IMR-90 (cell line): ENCODE results near the gene PAK5. TPM values are rescaled to one million over a fixed set of nuclear protein-coding genes. Genes with fewer than 3 reads are reported as not detected.

ENCODE experiments used
- ATAC-seq: fragments of 200-7000 bp; cut with Tn5 transposase; 2 replicates; pipeline ENCODE4 v1.9.1; 2020; ENCODE audit warnings: low read depth, mild to moderate bottlenecking, moderate library complexity
- BruUV-seq: library from RNA; stranded (reverse); fragments of 400-500 nt; replicated peaks from 2 replicates; lab custom pipeline; 2021; lab: Mats Ljungman, UMichigan
- CTCF ChIA-PET: fragments of 300-600 bp; formaldehyde crosslinking; extraction: SDS; loops from one replicate; lab custom pipeline; 2021; ENCODE audit warnings: antibody characterized with exemption; lab: Yijun Ruan, JAX
- POLR2A ChIA-PET: fragments of 300-600 bp; sonication (Branson Sonifier 250); formaldehyde crosslinking; loops from one replicate; lab custom pipeline; 2022; ENCODE audit warnings: antibody characterized with exemption; ENCODE audit not compliant: unreplicated experiment; lab: Charles Lee
- DNase-seq: peaks from one replicate; pipeline ENCODE4 v3.0.0; 2013
- H2AFZ ChIP-seq: replicated peaks from 2 replicates; pipeline ENCODE3; 2013; ENCODE audit warnings: low read length, mild to moderate bottlenecking; ENCODE audit not compliant: poor library complexity
- H2AK5ac ChIP-seq: 2 replicates; pipeline ENCODE4 v1.6.1; 2013; ENCODE audit warnings: low read depth, low read length, inconsistent platforms
- H2AK9ac ChIP-seq: replicated peaks from 2 replicates; pipeline ENCODE3; 2013; ENCODE audit warnings: mild to moderate bottlenecking, low read depth, low read length, moderate library complexity; ENCODE audit not compliant: poor library complexity
- H2BK120ac ChIP-seq: 2 replicates; pipeline ENCODE4 v1.6.1; 2013; ENCODE audit warnings: low read depth, low read length, inconsistent platforms
- H2BK15ac ChIP-seq: 3 replicates; pipeline ENCODE4 v1.6.1; 2013; ENCODE audit warnings: low read depth, low read length, inconsistent platforms
- H2BK20ac ChIP-seq: 2 replicates; pipeline ENCODE4 v1.6.1; 2013; ENCODE audit warnings: low read depth, mild to moderate bottlenecking, inconsistent platforms, low read length, moderate library complexity
- H2BK5ac ChIP-seq: 2 replicates; pipeline ENCODE4 v1.6.1; 2013; ENCODE audit warnings: mild to moderate bottlenecking, low read depth, low read length, inconsistent platforms; ENCODE audit not compliant: poor library complexity, severe bottlenecking
- H3K14ac ChIP-seq: replicated peaks from 2 replicates; pipeline ENCODE4 v1.6.1; 2013; ENCODE audit warnings: low read depth, low read length, inconsistent platforms
- H3K18ac ChIP-seq: 2 replicates; pipeline ENCODE4 v1.6.1; 2013; ENCODE audit warnings: low read depth, low read length, control low read depth
- H3K23ac ChIP-seq: 2 replicates; pipeline ENCODE4 v1.6.1; 2013; ENCODE audit warnings: low read depth, low read length, inconsistent platforms
- H3K27ac ChIP-seq: 2 replicates; pipeline ENCODE4 v1.5.1; 2013; ENCODE audit warnings: mild to moderate bottlenecking, control low read depth, low read length; ENCODE audit not compliant: insufficient read depth
- H3K27me3 ChIP-seq: 2 replicates; pipeline ENCODE4 v1.6.1; 2013; ENCODE audit warnings: low read length; ENCODE audit not compliant: control insufficient read depth, insufficient read depth
- H3K36me3 ChIP-seq: 2 replicates; pipeline ENCODE4 v1.6.1; 2013; ENCODE audit warnings: low read length, mixed read lengths; ENCODE audit not compliant: control insufficient read depth, insufficient read depth
- H3K4ac ChIP-seq: 2 replicates; pipeline ENCODE4 v1.6.1; 2013; ENCODE audit warnings: low read depth, low read length, inconsistent platforms
- H3K4me1 ChIP-seq: 2 replicates; pipeline ENCODE4 v1.6.1; 2013; ENCODE audit warnings: low read length, mixed read lengths; ENCODE audit not compliant: control insufficient read depth, insufficient read depth
- H3K4me2 ChIP-seq: 2 replicates; pipeline ENCODE4 v1.6.1; 2013; ENCODE audit warnings: low read depth, mild to moderate bottlenecking, control low read depth, low read length, moderate library complexity
- H3K4me3 ChIP-seq: 2 replicates; pipeline ENCODE4 v1.5.1; 2013; ENCODE audit warnings: low read depth, mild to moderate bottlenecking, control low read depth, low read length, moderate library complexity; ENCODE audit not compliant: insufficient read depth
- H3K56ac ChIP-seq: 2 replicates; pipeline ENCODE4 v1.6.1; 2013; ENCODE audit warnings: low read length, inconsistent platforms; ENCODE audit not compliant: insufficient read depth; ENCODE audit errors: extremely low read depth
- H3K79me1 ChIP-seq, 2 experiments: 2 replicates each; pipeline ENCODE4 v1.6.1; 2013; ENCODE audit warnings: low read length in 2 of 2, inconsistent platforms in 1 of 2, low read depth in 1 of 2
- H3K9ac ChIP-seq: 2 replicates; pipeline ENCODE4 v1.6.1; 2013; ENCODE audit warnings: low read depth, low read length, control low read depth
- H3K9me1 ChIP-seq: 2 replicates; pipeline ENCODE4 v1.6.1; 2013; ENCODE audit warnings: low read length, inconsistent platforms; ENCODE audit not compliant: insufficient read depth
- H3K9me3 ChIP-seq: 2 replicates; pipeline ENCODE4 v1.6.1; 2013; ENCODE audit warnings: low read length; ENCODE audit not compliant: control insufficient read depth, insufficient read depth
- H4K20me1 ChIP-seq: 2 replicates; pipeline ENCODE4 v1.6.1; 2013; ENCODE audit warnings: low read length, inconsistent platforms; ENCODE audit not compliant: insufficient read depth
- H4K5ac ChIP-seq: 2 replicates; pipeline ENCODE4 v1.6.1; 2013; ENCODE audit warnings: mild to moderate bottlenecking, low read depth, low read length, control low read depth
- H4K8ac ChIP-seq, 2 experiments: 2 replicates each; pipeline ENCODE4 v1.6.1; 2013; ENCODE audit warnings: low read depth in 2 of 2, low read length in 2 of 2, control low read depth in 1 of 2, inconsistent platforms in 1 of 2
- H4K91ac ChIP-seq: 2 replicates; pipeline ENCODE4 v1.6.1; 2013; ENCODE audit warnings: low read depth, low read length, inconsistent platforms; ENCODE audit not compliant: insufficient read depth
- BHLHE40 ChIP-seq: fragments of 150-350 bp; IDR thresholded peaks from 2 replicates; pipeline ENCODE4 v1.6.1; 2016; ENCODE audit warnings: mild to moderate bottlenecking, low read depth, low read length
- CEBPB ChIP-seq: IDR thresholded peaks from 2 replicates; pipeline ENCODE4 v1.6.1; 2012; ENCODE audit warnings: low read depth, low read length, improper control_type of control experiment
- CHD1 ChIP-seq: IDR thresholded peaks from 2 replicates; pipeline ENCODE4 v1.6.1; 2012; ENCODE audit warnings: low read depth, low read length, improper control_type of control experiment
- ELK1 ChIP-seq: fragments of 150-350 bp; IDR thresholded peaks from 2 replicates; pipeline ENCODE4 v1.6.1; 2016; ENCODE audit warnings: low read depth, mild to moderate bottlenecking, low read length, moderate library complexity, borderline replicate concordance
- FOS ChIP-seq: fragments of 150-350 bp; IDR thresholded peaks from 2 replicates; pipeline ENCODE4 v1.6.1; 2016; ENCODE audit warnings: low read depth, low read length
- MAFK ChIP-seq: IDR thresholded peaks from 2 replicates; pipeline ENCODE4 v1.6.1; 2012; ENCODE audit warnings: low read depth, low read length, improper control_type of control experiment
- MAZ ChIP-seq: IDR thresholded peaks from 2 replicates; pipeline ENCODE4 v1.6.1; 2012; ENCODE audit warnings: low read depth, mild to moderate bottlenecking, low read length, improper control_type of control experiment, moderate library complexity, borderline replicate concordance
- POLR2A ChIP-seq: IDR thresholded peaks from 2 replicates; pipeline ENCODE4 v1.6.1; 2012; ENCODE audit warnings: mild to moderate bottlenecking, low read depth, low read length
- RAD21 ChIP-seq: IDR thresholded peaks from 2 replicates; pipeline ENCODE4 v1.6.1; 2012; ENCODE audit warnings: low read length, improper control_type of control experiment
- RCOR1 ChIP-seq: IDR thresholded peaks from 2 replicates; pipeline ENCODE4 v1.6.1; 2012; ENCODE audit warnings: mild to moderate bottlenecking, low read length, improper control_type of control experiment; ENCODE audit not compliant: insufficient replicate concordance
- RFX5 ChIP-seq: IDR thresholded peaks from 2 replicates; pipeline ENCODE4 v1.8.0; 2012; ENCODE audit warnings: low read depth, mild to moderate bottlenecking, low read length, moderate library complexity
- USF2 ChIP-seq: fragments of 150-350 bp; IDR thresholded peaks from 2 replicates; pipeline ENCODE4 v1.6.1; 2017; ENCODE audit warnings: mild to moderate bottlenecking, antibody characterized with exemption, low read length, low read depth
- WGBS, 2 experiments: methylation state at CpG; one replicate each; pipeline versions ENCODE4 v1.1.5 to v1.1.7; 2013; ENCODE audit warnings: missing lambda C conversion rate in 2 of 2; ENCODE audit not compliant: insufficient read length in 1 of 2; ENCODE audit errors: extremely low coverage in 2 of 2; 5-methylcytosine and 5-hydroxymethylcytosine counted together
- dilution Hi-C: fragments of 300-500 bp; cut with HindIII; formaldehyde crosslinking; loops from one replicate; pipeline ENCODE4 v1.14.3; 2018; ENCODE audit warnings: low sequenced_read_pairs; ENCODE audit not compliant: unreplicated experiment
- in situ Hi-C: fragments of 300-500 bp; cut with MboI; formaldehyde crosslinking; loops from 3 replicates; pipeline ENCODE4 v1.14.3; 2019; ENCODE audit warnings: low sequenced_read_pairs, inconsistent platforms, mixed read lengths
- intact Hi-C: fragments of 100-400 bp; cut with micrococcal nuclease; formaldehyde crosslinking; loops from 2 replicates; pipeline ENCODE4 v1.10.0; 2022
- polyA plus RNA-seq, 3 experiments: library from polyadenylated mRNA; depleted of rRNA; stranded (reverse); fragments of >200 nt; gene quantifications; 2 replicates each; pipeline ENCODE4 v1.2.3, GENCODE V29; 2012; ENCODE audit warnings: low replicate concordance in 1 of 3
- total RNA-seq: library from RNA; depleted of rRNA; stranded (reverse); fragments of >200 nt; gene quantifications from 2 replicates; pipeline ENCODE4 v1.2.3, GENCODE V29; 2012

Gene PAK5
- total and polyA plus RNA-seq, 2 of the 4 experiments (the other 2 are of a cell fraction), result not detected

GRCh38 chr20:9491324-9491723, 347.6 kb downstream of the PAK5 start:
- ChIA-PET CTCF (no interaction called here), POLR2A (no interaction called here)
- Histone ChIP-seq H4K8ac (no peak overlapping the region), H4K91ac (no peak overlapping the region), H2BK120ac (no peak overlapping the region), H2BK15ac (no peak overlapping the region), H3K9me3 (no peaks in the 10 kb centered on the region), H3K9me1 (no peaks in the 10 kb centered on the region), H3K36me3 (no peaks in the 10 kb centered on the region), H3K9ac (no peak overlapping the region), H4K20me1 (no peaks in the 10 kb centered on the region), H4K5ac (no peak overlapping the region), H3K14ac (no peak overlapping the region), H3K4ac (no peak overlapping the region), H3K4me2 (no peak overlapping the region), H2BK5ac (no peak overlapping the region), H2AFZ (no peak overlapping the region), H3K4me1 (no peaks in the 10 kb centered on the region), H3K27me3 (no peaks in the 10 kb centered on the region), H3K27ac (no peak overlapping the region), H3K18ac (no peak overlapping the region), H2AK9ac (no peak overlapping the region), H3K4me3 (no peak overlapping the region), H3K23ac (no peak overlapping the region), H3K56ac (no peak overlapping the region), H2BK20ac (no peak overlapping the region), H3K79me1 (no peaks in the 10 kb centered on the region), H2AK5ac (no peak overlapping the region)
- dilution Hi-C loops (no loop called here), intact Hi-C loops (no loop called here), in situ Hi-C loops (no loop called here)
- ATAC-seq (no peak), DNase-seq (no peak)
- WGBS, 2 experiments, result no CpG with 5 or more reads among the region's 1 CpG
- no TSS peak for BruUV-seq
- TF ChIP-seq CEBPB (no peak), RFX5 (no peak), RCOR1 (no peak), POLR2A (no peak), USF2 (no peak), MAFK (no peak), FOS (no peak), MAZ (no peak), CHD1 (no peak), BHLHE40 (no peak), ELK1 (no peak), RAD21 (no peak)
